H1 (cell line): ENCODE measurements around the gene SRGAP3. TPM values are rescaled to one million over a fixed set of nuclear protein-coding genes. Genes with fewer than 3 reads are reported as not detected.
A peak's percentile ranks its signal among the peaks of the same experiment; 100 is the strongest.

ENCODE experiments used
- CTCF ChIA-PET: fragments of 300-600 bp; sonication (Branson Sonifier 250); formaldehyde crosslinking; loops from one replicate; lab custom pipeline; 2021; ENCODE audit not compliant: partially characterized antibody; lab: Charles Lee
- POLR2A ChIA-PET: fragments of 300-600 bp; sonication (Branson Sonifier 250); formaldehyde crosslinking; loops from one replicate; lab custom pipeline; 2021; ENCODE audit warnings: inconsistent platforms; ENCODE audit not compliant: partially characterized antibody; lab: Charles Lee
- DNase-seq, 2 experiments: peaks; one replicate each; pipeline versions ENCODE4 v3.0.0 to v3.0.0-alpha.2; 2010 to 2022; ENCODE audit warnings: low spot score in 2 of 2, low read depth in 1 of 2, mixed read lengths in 1 of 2
- FAIRE-seq: peaks from 2 replicates; lab custom pipeline; 2011; peaks lifted over from hg19 to GRCh38; lab: Jason Lieb, UNC
- H2AFZ ChIP-seq: 2 replicates; pipeline ENCODE4 v1.8.1; 2012; ENCODE audit warnings: low read length, inconsistent platforms
- H2AK5ac ChIP-seq: 2 replicates; pipeline ENCODE4 v1.6.1; 2013; ENCODE audit warnings: low read depth, low read length
- H2BK120ac ChIP-seq: replicated peaks from 2 replicates; pipeline ENCODE3; 2013; ENCODE audit warnings: low read depth, low read length, inconsistent platforms
- H2BK12ac ChIP-seq: 2 replicates; pipeline ENCODE4 v1.6.1; 2013; ENCODE audit warnings: low read depth, low read length
- H2BK15ac ChIP-seq: 2 replicates; pipeline ENCODE4 v1.6.1; 2013; ENCODE audit warnings: low read length
- H2BK20ac ChIP-seq: 2 replicates; pipeline ENCODE4 v1.6.1; 2013; ENCODE audit warnings: low read length
- H2BK5ac ChIP-seq: 2 replicates; pipeline ENCODE4 v1.6.1; 2013; ENCODE audit warnings: low read depth, low read length
- H3K14ac ChIP-seq: 2 replicates; pipeline ENCODE4 v1.6.1; 2013; ENCODE audit warnings: inconsistent platforms; ENCODE audit not compliant: insufficient read length
- H3K18ac ChIP-seq: 2 replicates; pipeline ENCODE4 v1.6.1; 2013; ENCODE audit warnings: low read length; ENCODE audit errors: extremely low read depth
- H3K23ac ChIP-seq: 2 replicates; pipeline ENCODE4 v1.6.1; 2013; ENCODE audit warnings: inconsistent platforms; ENCODE audit not compliant: insufficient read length
- H3K23me2 ChIP-seq: 2 replicates; pipeline ENCODE4 v1.6.1; 2013; ENCODE audit warnings: low read depth, low read length
- H3K27ac ChIP-seq: 2 replicates; pipeline ENCODE4 v1.6.1; 2011; ENCODE audit warnings: low read depth, low read length, inconsistent platforms
- H3K27me3 ChIP-seq, 4 experiments: replicated peaks in 1 of 4; 1 replicate in 1 of 4; 2 replicates in 3 of 4; pipeline versions ENCODE4 v1.6.1 to v1.8.1; 2011 to 2013; ENCODE audit warnings: low read length in 3 of 4, mild to moderate bottlenecking in 3 of 4, inconsistent platforms in 2 of 4, mixed read lengths in 2 of 4, moderate library complexity in 1 of 4; ENCODE audit not compliant: control insufficient read depth in 3 of 4, insufficient read depth in 3 of 4; ENCODE audit errors: extremely low read depth in 1 of 4
- H3K36me3 ChIP-seq, 4 experiments: 2 replicates each; pipeline versions ENCODE4 v1.6.1 to v1.8.1; 2011 to 2013; ENCODE audit warnings: mild to moderate bottlenecking in 4 of 4, low read length in 3 of 4, moderate library complexity in 2 of 4, control low read depth in 1 of 4, inconsistent platforms in 1 of 4; ENCODE audit not compliant: insufficient read depth in 4 of 4, control insufficient read depth in 2 of 4
- H3K4ac ChIP-seq: replicated peaks from 2 replicates; pipeline ENCODE3; 2013; ENCODE audit warnings: low read length, low read depth, mixed read lengths, inconsistent platforms; ENCODE audit not compliant: insufficient read length
- H3K4me1 ChIP-seq, 4 experiments: replicated peaks in 1 of 4; 1 replicate in 1 of 4; 2 replicates in 3 of 4; pipeline versions ENCODE4 v1.6.1 to v1.8.1; 2011 to 2013; ENCODE audit warnings: low read length in 3 of 4, inconsistent platforms in 2 of 4, mixed read lengths in 1 of 4; ENCODE audit not compliant: insufficient read depth in 4 of 4, control insufficient read depth in 3 of 4
- H3K4me2 ChIP-seq, 2 experiments: 2 replicates each; pipeline versions ENCODE4 v1.6.1 to v1.8.1; 2011 to 2013; ENCODE audit warnings: low read depth in 2 of 2, low read length in 2 of 2, control low read depth in 1 of 2, inconsistent platforms in 1 of 2, mild to moderate bottlenecking in 1 of 2; ENCODE audit not compliant: insufficient read depth in 1 of 2
- H3K4me3 ChIP-seq, 4 experiments: fragments of 200-600, 300-600 bp in 1 of 4; sonication (generic), shearing (Covaris generic), sonication (Bioruptor Twin) in 1 of 4; 2 replicates each; pipeline versions ENCODE4 v1.5.1 to v1.8.1; 2011 to 2016; ENCODE audit warnings: low read length in 4 of 4, low read depth in 3 of 4, control low read depth in 2 of 4, inconsistent platforms in 2 of 4, mild to moderate bottlenecking in 2 of 4, mixed read lengths in 1 of 4, moderate library complexity in 1 of 4; ENCODE audit not compliant: insufficient read depth in 2 of 4; ENCODE audit errors: extremely low read depth in 1 of 4
- H3K56ac ChIP-seq: replicated peaks from 2 replicates; pipeline ENCODE3; 2013; ENCODE audit warnings: low read depth, mild to moderate bottlenecking, mixed read lengths, low read length, inconsistent platforms; ENCODE audit not compliant: insufficient read length
- H3K79me1 ChIP-seq: 2 replicates; pipeline ENCODE4 v1.6.1; 2013; ENCODE audit warnings: low read depth, low read length, control low read depth
- H3K79me2 ChIP-seq, 2 experiments: 2 replicates each; pipeline versions ENCODE4 v1.6.1 to v1.8.1; 2012 to 2013; ENCODE audit warnings: low read length in 2 of 2, mild to moderate bottlenecking in 2 of 2, inconsistent platforms in 1 of 2; ENCODE audit not compliant: insufficient read depth in 2 of 2, control insufficient read depth in 1 of 2
- H3K9ac ChIP-seq, 4 experiments: replicated peaks in 1 of 4; 1 replicate in 1 of 4; 2 replicates in 3 of 4; pipeline versions ENCODE4 v1.6.1 to v1.8.1; 2011 to 2013; ENCODE audit warnings: low read depth in 3 of 4, low read length in 3 of 4, control low read depth in 2 of 4, mild to moderate bottlenecking in 2 of 4, moderate library complexity in 2 of 4, inconsistent platforms in 1 of 4; ENCODE audit errors: extremely low read depth in 1 of 4
- H3K9me3 ChIP-seq, 2 experiments: 2 replicates each; pipeline versions ENCODE4 v1.6.1 to v1.8.1; 2012 to 2013; ENCODE audit warnings: mild to moderate bottlenecking in 2 of 2, moderate library complexity in 2 of 2, control low read depth in 1 of 2, inconsistent platforms in 1 of 2, low read depth in 1 of 2, low read length in 1 of 2, mixed read lengths in 1 of 2; ENCODE audit not compliant: insufficient read depth in 2 of 2
- H4K20me1 ChIP-seq, 2 experiments: replicated peaks in 1 of 2; 2 replicates each; pipeline versions ENCODE3 to v1.8.1; 2011 to 2013; ENCODE audit warnings: inconsistent platforms in 2 of 2, low read length in 2 of 2, mild to moderate bottlenecking in 1 of 2; ENCODE audit not compliant: insufficient read depth in 2 of 2, control insufficient read depth in 1 of 2
- H4K5ac ChIP-seq: 2 replicates; pipeline ENCODE4 v1.6.1; 2013; ENCODE audit warnings: low read length, low read depth, mixed read lengths, inconsistent platforms; ENCODE audit not compliant: insufficient read length
- H4K8ac ChIP-seq: 2 replicates; pipeline ENCODE4 v1.8.0; 2013; ENCODE audit warnings: mild to moderate bottlenecking, moderate library complexity, low read length, inconsistent platforms; ENCODE audit not compliant: insufficient read depth; ENCODE audit errors: extremely low read depth
- H4K91ac ChIP-seq: replicated peaks from 2 replicates; pipeline ENCODE3; 2013; ENCODE audit warnings: low read length, mixed read lengths, inconsistent platforms; ENCODE audit not compliant: insufficient read length
- ATF2 ChIP-seq: IDR thresholded peaks from 2 replicates; pipeline ENCODE4 v1.6.1; 2012; ENCODE audit warnings: low read length, inconsistent platforms
- ATF3 ChIP-seq: IDR thresholded peaks from 2 replicates; pipeline ENCODE4 v1.6.1; 2011; ENCODE audit warnings: low read depth, mild to moderate bottlenecking, low read length; ENCODE audit not compliant: insufficient read depth
- CBX8 ChIP-seq: fragments of 300-800, 300-1000 bp; sonication (generic); IDR thresholded peaks from 2 replicates; pipeline ENCODE4 v1.7.1; 2016; ENCODE audit warnings: low read depth, low read length, borderline replicate concordance
- FOSL1 ChIP-seq: IDR thresholded peaks from 2 replicates; pipeline ENCODE4 v1.6.1; 2011; ENCODE audit warnings: mild to moderate bottlenecking, low read depth, low read length, moderate library complexity; ENCODE audit not compliant: insufficient read depth
- KDM1A ChIP-seq: fragments of 200-600, 300-600 bp; sonication (generic); IDR thresholded peaks from 2 replicates; pipeline ENCODE4 v1.7.1; 2016; ENCODE audit warnings: mild to moderate bottlenecking, low read length, borderline replicate concordance
- MAFK ChIP-seq: IDR thresholded peaks from 2 replicates; pipeline ENCODE4 v1.6.1; 2012; ENCODE audit warnings: low read depth, mild to moderate bottlenecking, improper control_type of control experiment, low read length
- POU5F1 ChIP-seq: IDR thresholded peaks from 2 replicates; pipeline ENCODE4 v1.6.1; 2011; ENCODE audit warnings: low read depth, mild to moderate bottlenecking, low read length, moderate library complexity
- SIN3A ChIP-seq, 2 experiments: IDR thresholded peaks in 1 of 2; conservative IDR thresholded peaks in 1 of 2; 2 replicates each; pipeline ENCODE4 v1.6.1; 2011 to 2012; ENCODE audit warnings: low read length in 2 of 2, improper control_type of control experiment in 1 of 2, low read depth in 1 of 2, mild to moderate bottlenecking in 1 of 2
- SUZ12 ChIP-seq: fragments of 200-600 bp; sonication (generic); IDR thresholded peaks from 2 replicates; pipeline ENCODE4 v1.6.1; 2012; ENCODE audit warnings: mild to moderate bottlenecking, inconsistent platforms, low read length, moderate library complexity, mixed read lengths
- USF2 ChIP-seq: IDR thresholded peaks from 2 replicates; pipeline ENCODE4 v1.6.1; 2011; ENCODE audit warnings: low read length, improper control_type of control experiment
- WGBS, 2 experiments: shearing (Covaris generic) in 1 of 2; methylation state at CpG; one replicate each; pipeline versions ENCODE4 v1.1.6 to v1.1.7; 2013 to 2015; ENCODE audit warnings: low lambda C conversion rate in 2 of 2, mixed read lengths in 2 of 2, inconsistent platforms in 1 of 2, low coverage in 1 of 2, missing lambda C conversion rate in 1 of 2; ENCODE audit not compliant: insufficient replicate concordance in 2 of 2, insufficient coverage in 1 of 2, insufficient read length in 1 of 2; ENCODE audit errors: extremely low coverage in 1 of 2, missing lambda C conversion rate in 1 of 2; 5-methylcytosine and 5-hydroxymethylcytosine counted together
- polyA plus RNA-seq, 7 experiments: library from polyadenylated mRNA; depleted of rRNA in 3 of 7; stranded (reverse) in 5 of 7; unstranded in 2 of 7; fragments of >200 nt in 5 of 7; fragments of 200-250 nt in 2 of 7; gene quantifications; 1 replicate in 5 of 7; 2 replicates in 1 of 7; 4 replicates in 1 of 7; pipeline versions ENCODE4 v1.2.1 to v1.2.3, GENCODE V29; 2011 to 2013; ENCODE audit warnings: missing spikeins in 2 of 7, mixed read lengths in 2 of 7
- total RNA-seq: library from RNA; stranded (reverse); fragmentation: NEBNext Ultra II Directional; extraction: Animal tissue kit (Norgen Biotek cat#: 25700); gene quantifications from 2 replicates; pipeline ENCODE4 v1.2.1, GENCODE V29; 2021

Gene SRGAP3
- total and polyA plus RNA-seq, 2 of the 8 experiments (the other 6 are each of a cell fraction or from before 2014, with no cell fraction given), result 5.8 to 11.4 TPM

- CTCF ChIA-PET, result interaction anchor here (1.0 to 3.8 kb wide), 2 partner anchors 12 to 36 kb away, joined by 3 to 18 read pairs; no protein-coding TSS in a partner anchor
- Histone ChIP-seq H2BK12ac (no peak overlapping the region), H3K79me2 (no peaks in the 10 kb centered on the region), H3K4me2 (no peak overlapping the region), H3K56ac (no peak overlapping the region), H3K4me3 (no peak overlapping the region), H3K23ac (no peak overlapping the region), H3K14ac (no peak overlapping the region), H2BK120ac (no peak overlapping the region), H3K23me2 (no peaks in the 10 kb centered on the region), H4K91ac (no peak overlapping the region), H3K9ac (no peak overlapping the region), H3K27ac (no peak overlapping the region), H4K20me1 (no peaks in the 10 kb centered on the region), H4K5ac (no peak overlapping the region), H3K4me1 (peaks cover 0 to 9% (median 5%) of the 10 kb centered on the region in 4 experiments; a peak in 5 of 7 replicates), H3K4ac (no peak overlapping the region), H4K8ac (no peak overlapping the region), H3K79me1 (no peaks in the 10 kb centered on the region), H3K9me3 (no peaks in the 10 kb centered on the region), H2AK5ac (no peak overlapping the region), H2BK20ac (no peak overlapping the region), H3K36me3 (no peaks in the 10 kb centered on the region), H2BK15ac (no peak overlapping the region), H3K18ac (no peak overlapping the region), H3K27me3 (no peaks in the 10 kb centered on the region), H2BK5ac (no peak overlapping the region), H2AFZ (no peak overlapping the region)
- DNase-seq (peak in 1 of 2 experiments; percentile 33), FAIRE-seq (no peak)
- WGBS, 2 experiments, result 83% methylated on average over 1 of the region's 1 CpG; no CpG with 5 or more reads in 1 of the 2 experiments
- POLR2A ChIA-PET, result no interaction called here
- TF ChIP-seq USF2, result no peak
- TF ChIP-seq MAFK, result no peak
- no peak for TF ChIP-seq CBX8
- no peak for TF ChIP-seq ATF3
- no peak for TF ChIP-seq FOSL1
- TF ChIP-seq KDM1A, result no peak
- no peak for TF ChIP-seq SUZ12
- no peak for TF ChIP-seq SIN3A (conservative IDR thresholded peaks at IDR 0.05 in 1 of 2, IDR thresholded peaks at IDR 0.05 in 1 of 2; ENCODE audit: low read depth in 1 of 2, low read length in 2 of 2)
- TF ChIP-seq ATF2, result no peak
- TF ChIP-seq POU5F1, result no peak
These were observed 226.2 kb downstream of the SRGAP3 start for GRCh38 chr3:9023226-9023590.
